Fibroblast of the aortic adventitia (primary cell): ENCODE results near the gene GNG2. TPM values are rescaled to one million over a fixed set of nuclear protein-coding genes. Genes with fewer than 3 reads are reported as not detected.

Experiments used
- DNase-seq: peaks from one replicate; pipeline ENCODE4 v3.0.0-alpha.2; 2010; ENCODE audit warnings: low read depth
- H3K4me3 ChIP-seq: 2 replicates; pipeline ENCODE4 v1.5.1; 2011; ENCODE audit warnings: low read depth, mild to moderate bottlenecking, control low read depth, low read length, moderate library complexity
- total RNA-seq: library from RNA; depleted of rRNA; stranded (reverse); fragments of >200 nt; gene quantifications from 2 replicates; pipeline ENCODE4 v1.2.3, GENCODE V29; 2012; ENCODE audit warnings: low replicate concordance
- TF ChIP-seq, protein P1 (sequence below): IDR thresholded peaks from 2 replicates; pipeline ENCODE4 v1.5.1; 2011; ENCODE audit warnings: mild to moderate bottlenecking, low read length, control low read depth, inconsistent platforms; ENCODE audit not compliant: insufficient read depth

The GNG2 gene
- total RNA-seq, 1 donor, result 15.7 TPM

DNA sequence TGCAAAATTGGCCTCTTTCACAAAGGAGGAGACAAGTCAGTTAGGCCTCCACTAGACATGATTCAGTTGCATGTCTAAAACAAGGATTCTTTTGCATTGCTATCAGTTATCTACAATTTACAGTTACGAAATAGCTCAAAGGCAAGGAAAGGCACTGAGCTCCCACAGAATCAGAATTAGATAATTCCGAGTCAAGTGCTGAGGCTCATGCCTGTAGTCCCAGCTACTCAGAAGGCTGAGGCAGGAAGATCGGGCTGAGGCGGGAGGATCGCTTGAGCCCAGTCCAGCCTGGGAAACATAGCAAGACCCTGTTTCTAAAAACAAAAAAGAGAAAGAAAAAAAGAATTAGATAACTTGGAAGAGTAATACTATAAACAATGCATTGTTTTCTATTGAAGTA lies 116.7 kb downstream of the GNG2 start:
- DNase-seq, result peak; percentile 32
- no peak overlapping the region for H3K4me3 ChIP-seq
- TF ChIP-seq, protein P1, sequence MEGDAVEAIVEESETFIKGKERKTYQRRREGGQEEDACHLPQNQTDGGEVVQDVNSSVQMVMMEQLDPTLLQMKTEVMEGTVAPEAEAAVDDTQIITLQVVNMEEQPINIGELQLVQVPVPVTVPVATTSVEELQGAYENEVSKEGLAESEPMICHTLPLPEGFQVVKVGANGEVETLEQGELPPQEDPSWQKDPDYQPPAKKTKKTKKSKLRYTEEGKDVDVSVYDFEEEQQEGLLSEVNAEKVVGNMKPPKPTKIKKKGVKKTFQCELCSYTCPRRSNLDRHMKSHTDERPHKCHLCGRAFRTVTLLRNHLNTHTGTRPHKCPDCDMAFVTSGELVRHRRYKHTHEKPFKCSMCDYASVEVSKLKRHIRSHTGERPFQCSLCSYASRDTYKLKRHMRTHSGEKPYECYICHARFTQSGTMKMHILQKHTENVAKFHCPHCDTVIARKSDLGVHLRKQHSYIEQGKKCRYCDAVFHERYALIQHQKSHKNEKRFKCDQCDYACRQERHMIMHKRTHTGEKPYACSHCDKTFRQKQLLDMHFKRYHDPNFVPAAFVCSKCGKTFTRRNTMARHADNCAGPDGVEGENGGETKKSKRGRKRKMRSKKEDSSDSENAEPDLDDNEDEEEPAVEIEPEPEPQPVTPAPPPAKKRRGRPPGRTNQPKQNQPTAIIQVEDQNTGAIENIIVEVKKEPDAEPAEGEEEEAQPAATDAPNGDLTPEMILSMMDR, result no peak

DNA sequence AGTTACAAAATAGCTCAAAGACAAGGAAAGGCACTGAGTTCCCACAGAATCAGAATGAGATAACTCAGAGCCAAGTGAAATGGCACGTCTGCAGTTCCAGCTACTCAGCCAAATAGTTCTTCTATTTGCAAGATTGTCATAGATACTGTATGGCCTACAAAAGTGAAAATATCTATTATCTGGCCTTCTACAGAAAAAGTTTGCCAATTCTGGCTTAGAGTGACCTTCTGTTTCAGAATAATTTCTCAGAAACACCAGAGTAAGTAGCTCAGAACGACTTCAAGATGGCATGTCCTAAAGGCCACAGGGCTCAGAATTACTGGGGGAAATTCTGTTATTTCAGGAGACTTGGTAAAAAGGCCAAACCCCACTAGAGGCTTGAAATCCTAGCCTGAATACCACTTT lies 118.3 kb downstream of the GNG2 start:
- DNase-seq, result peak; percentile 71
- TF ChIP-seq, protein P1, result no peak
- H3K4me3 ChIP-seq, result no peak overlapping the region

DNA sequence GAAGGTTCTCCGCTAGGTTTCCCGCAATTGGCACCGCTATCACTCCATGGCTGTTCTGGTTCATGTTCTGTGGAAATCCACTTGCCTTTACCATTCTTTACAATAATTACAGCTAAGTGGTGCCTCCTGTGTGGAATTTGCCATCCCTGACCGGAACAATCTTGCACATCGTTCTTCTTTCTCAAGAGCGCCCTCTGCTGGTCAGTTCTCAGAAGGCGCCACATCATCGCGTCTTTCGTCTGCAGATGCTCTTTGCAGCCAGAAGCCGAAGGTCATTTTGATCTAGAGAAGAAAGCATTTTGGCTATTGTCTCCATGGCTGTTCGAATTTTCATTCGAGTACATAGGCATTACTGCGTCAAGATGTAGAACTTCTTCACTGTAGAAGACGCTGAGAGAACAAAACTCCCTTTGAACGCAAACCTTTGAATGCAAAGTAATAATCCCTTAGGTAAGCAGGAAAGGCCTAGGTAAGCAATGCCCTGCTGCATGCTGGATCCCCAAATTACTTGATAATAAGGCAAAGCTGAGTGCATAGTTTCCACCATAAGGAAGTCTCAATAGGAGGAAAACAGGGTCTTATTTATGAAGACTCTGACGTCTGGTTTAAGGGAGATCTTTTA lies 118.8 kb downstream of the GNG2 start:
- H3K4me3 ChIP-seq, result no peak overlapping the region
- TF ChIP-seq, protein P1, result peak; percentile 90
- peak; percentile 86 for DNase-seq

DNA sequence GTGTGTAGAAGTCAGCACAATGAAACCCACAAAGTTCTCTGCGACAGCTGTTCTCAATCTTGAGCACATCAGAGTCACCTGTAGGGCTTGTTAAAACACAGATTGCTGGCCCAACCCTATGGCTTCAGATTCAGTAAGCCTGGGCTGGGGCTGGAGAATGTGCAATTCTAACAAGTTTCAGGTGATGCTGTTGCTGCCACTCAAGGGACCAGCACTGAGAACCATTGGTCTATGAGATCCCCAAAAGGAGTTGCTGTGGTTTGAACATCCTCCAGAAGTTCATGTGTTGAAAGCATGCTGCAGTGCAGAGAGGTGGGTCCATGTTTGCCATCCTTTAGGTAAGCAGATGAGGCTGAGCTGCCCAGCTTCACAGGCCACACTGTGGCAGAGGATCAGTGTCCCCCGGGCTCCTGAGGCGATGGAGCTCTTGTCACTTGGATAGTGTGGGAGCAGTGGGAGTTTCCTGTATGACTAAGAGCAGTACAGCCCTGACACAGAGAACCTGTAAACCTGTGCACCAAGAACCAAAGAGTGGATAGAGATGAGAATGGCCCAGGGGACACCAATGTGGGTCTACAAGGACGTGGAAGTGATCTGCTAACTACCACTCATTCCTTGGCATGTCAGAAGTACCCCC lies 120.9 kb downstream of the GNG2 start:
- TF ChIP-seq, protein P1, result no peak
- no peak overlapping the region for H3K4me3 ChIP-seq
- no peak for DNase-seq

DNA sequence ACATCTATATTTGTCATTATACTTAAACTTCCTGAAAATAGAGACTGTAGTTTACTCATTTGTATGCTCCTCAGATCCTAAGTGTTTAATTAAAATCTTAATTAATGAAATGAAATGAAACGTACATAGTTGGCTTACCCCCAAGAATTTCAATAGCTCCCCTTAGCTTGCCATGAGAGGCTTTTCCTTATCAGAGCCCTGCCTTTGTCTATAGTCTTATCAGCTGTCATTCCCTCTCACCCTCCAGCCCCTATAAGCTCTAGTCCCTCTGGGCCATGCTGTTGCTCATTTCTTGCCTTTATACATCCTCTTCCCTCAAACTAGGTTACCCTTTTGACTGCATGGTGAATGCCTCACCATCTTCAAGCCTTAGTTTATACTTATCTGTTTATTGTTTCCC lies 127.8 kb downstream of the GNG2 start:
- DNase-seq, result no peak

DNA sequence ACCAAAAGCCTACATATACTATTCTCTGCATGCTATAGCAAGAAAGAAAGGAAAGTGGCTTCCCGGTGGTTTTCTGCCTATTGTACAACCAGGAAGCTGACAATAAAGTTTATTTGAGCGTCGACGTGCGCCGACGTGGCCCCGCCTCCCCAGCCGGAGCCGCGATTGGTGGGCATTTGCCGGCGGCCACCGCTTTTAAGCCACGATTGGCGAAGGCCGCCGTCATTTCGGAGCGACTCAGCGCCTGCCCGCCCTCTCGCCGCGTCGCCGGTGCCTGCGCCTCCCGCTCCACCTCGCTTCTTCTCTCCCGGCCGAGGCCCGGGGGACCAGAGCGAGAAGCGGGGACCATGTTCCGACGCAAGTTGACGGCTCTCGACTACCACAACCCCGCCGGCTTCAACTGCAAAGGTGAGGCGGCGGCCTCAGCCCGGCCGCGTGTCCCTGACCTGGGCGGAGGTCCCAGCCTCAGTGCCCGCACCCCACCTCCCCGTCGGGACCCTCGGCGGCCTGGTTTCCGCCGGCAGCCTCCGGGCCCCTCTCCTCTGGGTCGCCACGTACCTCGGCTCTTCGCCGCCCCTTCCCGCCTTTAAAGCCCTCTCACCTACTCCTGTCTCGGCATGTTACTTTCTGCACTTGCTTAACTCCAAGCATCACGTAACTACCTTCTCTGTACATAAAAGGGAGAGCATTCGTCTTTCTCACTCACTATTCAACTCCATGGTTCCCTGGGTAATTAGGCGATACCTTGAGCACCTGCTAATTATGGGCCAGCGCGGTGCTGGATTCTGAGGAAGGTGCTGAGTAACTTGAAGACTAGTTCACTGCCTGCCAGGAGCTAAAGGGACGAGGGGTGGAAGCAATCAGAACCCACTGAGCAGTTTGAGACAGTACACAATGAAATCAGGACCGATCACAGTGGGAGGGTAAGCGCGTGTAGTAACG lies 129.2 kb downstream of the GNG2 start, which contains the start of gene RTRAF:
Gene RTRAF (plus strand): TSS at position 254 of the 942 bp plus-strand sequence. CDS start 94 bp downstream, at position 348.
- H3K4me3 ChIP-seq, result peak within 1 kb of the TSS; percentile 95
- DNase-seq, result peak; percentile 92
- TF ChIP-seq, protein P1, result no peak

More for the DNA sequence above, 127.8 kb downstream of the GNG2 start:
- no peak overlapping the region for H3K4me3 ChIP-seq
- TF ChIP-seq, protein P1, result no peak
